Kidney (tissue), 14 donors: ENCODE results near the gene ACY1. TPM values are rescaled to one million over a fixed set of nuclear protein-coding genes. Genes with fewer than 3 reads are reported as not detected.

ENCODE experiments used
- DNase-seq, 5 donors: peaks; one replicate each; pipeline ENCODE4 v3.0.0-alpha.2; 2013 to 2020
- FAIRE-seq: peaks from 2 replicates; lab custom pipeline; 2012; peaks lifted over from hg19 to GRCh38; lab: Jason Lieb, UNC
- H3K27ac ChIP-seq, 2 donors: one replicate each; pipeline ENCODE4 v1.7.0; 2013; ENCODE audit warnings: low read depth in 2 of 2, low read length in 2 of 2, inconsistent platforms in 1 of 2
- H3K27me3 ChIP-seq: one replicate; pipeline ENCODE4 v1.7.1; 2013; ENCODE audit warnings: low read length, inconsistent platforms; ENCODE audit not compliant: control insufficient read depth, insufficient read depth
- H3K36me3 ChIP-seq, 3 donors: one replicate each; pipeline versions ENCODE4 v1.7.0 to v1.7.1; 2013; ENCODE audit warnings: low read length in 3 of 3, control low read depth in 1 of 3, inconsistent platforms in 1 of 3; ENCODE audit not compliant: insufficient read depth in 3 of 3, control insufficient read depth in 2 of 3
- H3K4me1 ChIP-seq, 3 donors: one replicate each; pipeline versions ENCODE4 v1.7.0 to v1.7.1; 2013; ENCODE audit warnings: low read length in 3 of 3, inconsistent platforms in 1 of 3, low read depth in 1 of 3; ENCODE audit not compliant: control insufficient read depth in 2 of 3, insufficient read depth in 2 of 3
- H3K4me3 ChIP-seq, 3 donors: one replicate each; pipeline versions ENCODE4 v1.7.0 to v1.8.1; 2013; ENCODE audit warnings: low read length in 3 of 3, control low read depth in 1 of 3, inconsistent platforms in 1 of 3
- H3K9ac ChIP-seq, 3 donors: one replicate each; pipeline versions ENCODE4 v1.7.0 to v1.7.1; 2013; ENCODE audit warnings: low read length in 3 of 3, control low read depth in 1 of 3, inconsistent platforms in 1 of 3
- H3K9me3 ChIP-seq, 3 donors: one replicate each; pipeline versions ENCODE4 v1.7.0 to v1.7.1; 2013; ENCODE audit warnings: low read length in 3 of 3, control low read depth in 1 of 3, inconsistent platforms in 1 of 3; ENCODE audit not compliant: control insufficient read depth in 2 of 3, insufficient read depth in 1 of 3
- CTCF ChIP-seq: IDR thresholded peaks from 3 replicates; pipeline ENCODE4 v1.5.1; 2012; ENCODE audit warnings: mild to moderate bottlenecking, moderate library complexity, borderline replicate concordance; ENCODE audit not compliant: insufficient read depth; ENCODE audit errors: extremely low read depth
- intact Hi-C: fragments of 100-400 bp; cut with DNase I; formaldehyde crosslinking; loops from one replicate; pipeline ENCODE4 v1.11.1; 2022
- polyA plus RNA-seq: library from polyadenylated mRNA; stranded (reverse); fragments of 350-450 nt; fragmentation: Illumina TruSeq; extraction: RNeasy Lipid Tissue Mini Kit (QIAGEN cat#74804); gene quantifications from one replicate; pipeline ENCODE4 v1.2.3, GENCODE V29; 2014; ENCODE audit warnings: low read depth, low replicate concordance; ENCODE audit not compliant: insufficient read depth
- total RNA-seq: library from RNA; stranded (reverse); fragmentation: NEBNext Ultra II Directional; extraction: Animal tissue kit (Norgen Biotek cat#: 25700); gene quantifications from one replicate; pipeline ENCODE4 v1.2.1, GENCODE V29; 2021
- donor health status: control.
- donor health status: control.
- donor health status: control.
- donor health status: control.
- donor health status: control.
- donor health status: DM: yes; HTN: yes; CAD: no.
- donor health status: Normal renal cell carcinoma (clear cell type).

Gene ACY1
- total and polyA plus RNA-seq, 2 donors from 2014 or later: 68.1 to 856 TPM

- H3K27ac ChIP-seq: no peak overlapping the region
- peak; percentile 81 to 90 (median 82) for DNase-seq
- no peaks in the 10 kb centered on the region for H3K27me3 ChIP-seq
- no peaks in the 10 kb centered on the region for H3K9me3 ChIP-seq
- peak; percentile 4 for TF ChIP-seq CTCF
- peaks cover 0 to 17% (median 3%) of the 10 kb centered on the region in 3 donors for H3K4me1 ChIP-seq
- no peak for FAIRE-seq
- H3K9ac ChIP-seq: no peak overlapping the region
- no peak overlapping the region for H3K4me3 ChIP-seq
- no peaks in the 10 kb centered on the region for H3K36me3 ChIP-seq
- intact Hi-C loops: loop anchor here (5.0 kb wide), 2 partner anchors 118 to 138 kb away; no protein-coding TSS in a partner anchor
These were observed 20.9 kb downstream of the ACY1 start for GRCh38 chr3:52004163-52004787.

GRCh38 chr3:52004906-52005395 is 21.6 kb downstream of the ACY1 start:
- Histone ChIP-seq H3K36me3 (no peaks in the 10 kb centered on the region), H3K9me3 (no peaks in the 10 kb centered on the region), H3K9ac (peak overlapping the region in 1 of 3 donors; percentile 51), H3K27ac (peak overlapping the region in 1 of 2 donors; percentile 63), H3K4me3 (no peak overlapping the region), H3K27me3 (no peaks in the 10 kb centered on the region), H3K4me1 (peaks cover 0 to 17% (median 3%) of the 10 kb centered on the region in 3 donors)
- intact Hi-C loops: loop anchor here (5.0 kb wide), 2 partner anchors 117 to 137 kb away; no protein-coding TSS in a partner anchor
- TF ChIP-seq CTCF: no peak
- FAIRE-seq (no peak), DNase-seq (no peak)

- TF ChIP-seq CTCF: no peak
- no peaks in the 10 kb centered on the region for H3K9me3 ChIP-seq
- DNase-seq (peak; percentile 83 to 95 (median 89)), FAIRE-seq (no peak)
- intact Hi-C loops: no loop called here
- H3K4me1 ChIP-seq: peaks cover 0 to 17% (median 3%) of the 10 kb centered on the region in 3 donors
- no peaks in the 10 kb centered on the region for H3K36me3 ChIP-seq
- H3K9ac ChIP-seq: peak overlapping the region in 1 of 3 donors; percentile 51
- H3K27ac ChIP-seq: peak overlapping the region in 1 of 2 donors; percentile 63
- no peak overlapping the region for H3K4me3 ChIP-seq
- no peaks in the 10 kb centered on the region for H3K27me3 ChIP-seq
These were observed 22.2 kb downstream of the ACY1 start for GRCh38 chr3:52005571-52005986.
